ELF-1 (cell line): ENCODE results near the gene USP30.

Experiments used
- DNase-seq: peaks from one replicate; pipeline ENCODE4 v3.0.0-alpha.2; 2016; ENCODE audit warnings: low read depth, low spot score

The USP30 gene

DNA sequence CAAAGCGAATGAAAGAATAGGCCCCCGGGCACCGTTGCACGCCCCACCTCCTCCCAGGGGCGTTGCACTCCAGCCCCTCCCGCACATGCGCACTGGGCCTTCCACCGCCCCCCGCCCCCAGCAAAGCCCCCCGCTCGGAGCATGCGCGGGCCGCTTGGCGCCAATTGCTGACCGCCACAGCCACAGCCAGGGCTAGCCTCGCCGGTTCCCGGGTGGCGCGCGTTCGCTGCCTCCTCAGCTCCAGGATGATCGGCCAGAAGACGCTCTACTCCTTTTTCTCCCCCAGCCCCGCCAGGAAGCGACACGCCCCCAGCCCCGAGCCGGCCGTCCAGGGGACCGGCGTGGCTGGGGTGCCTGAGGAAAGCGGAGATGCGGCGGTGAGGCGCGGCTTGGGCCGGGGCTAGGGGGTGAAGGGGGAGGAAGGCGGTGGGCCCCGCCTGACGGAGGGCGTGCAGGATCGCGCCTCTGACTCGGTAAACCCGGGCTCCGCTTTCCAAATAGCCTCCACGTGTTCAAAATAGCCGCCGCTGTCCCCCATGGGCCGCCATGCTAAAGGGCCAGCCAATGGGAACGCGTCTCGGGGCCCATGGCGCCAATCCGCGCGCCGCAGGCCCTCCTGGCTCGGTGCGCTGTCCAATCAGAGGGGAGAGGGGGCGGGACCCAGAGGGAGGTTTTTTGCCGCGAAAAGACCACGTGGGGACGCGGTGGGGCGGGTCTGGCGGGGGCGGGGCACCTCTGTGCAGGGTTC is 45.2 kb downstream of the USP30 start, which contains the start of gene UNG:
Gene UNG (plus strand): TSS at position 163 of the 748 bp plus-strand sequence. CDS start 83 bp downstream, at position 246.
- peak; percentile 96 for DNase-seq

GRCh38 chr12:109098183-109098604 is 45.8 kb downstream of the USP30 start:
- DNase-seq, result no peak

GRCh38 chr12:109098651-109099050 is 46.3 kb downstream of the USP30 start:
- DNase-seq, result no peak

GRCh38 chr12:109099431-109100020 is 47.1 kb downstream of the USP30 start:
- DNase-seq, result no peak

GRCh38 chr12:109100741-109101140 is 48.4 kb downstream of the USP30 start:
- DNase-seq, result no peak

- DNase-seq, result no peak
Observed at GRCh38 chr12:109102491-109102890, 50.1 kb downstream of the USP30 start.

- no peak for DNase-seq
Observed at GRCh38 chr12:109105176-109105575, 52.8 kb downstream of the USP30 start.

- DNase-seq, result no peak
Observed at GRCh38 chr12:109109746-109110350, 57.5 kb downstream of the USP30 start.

DNA sequence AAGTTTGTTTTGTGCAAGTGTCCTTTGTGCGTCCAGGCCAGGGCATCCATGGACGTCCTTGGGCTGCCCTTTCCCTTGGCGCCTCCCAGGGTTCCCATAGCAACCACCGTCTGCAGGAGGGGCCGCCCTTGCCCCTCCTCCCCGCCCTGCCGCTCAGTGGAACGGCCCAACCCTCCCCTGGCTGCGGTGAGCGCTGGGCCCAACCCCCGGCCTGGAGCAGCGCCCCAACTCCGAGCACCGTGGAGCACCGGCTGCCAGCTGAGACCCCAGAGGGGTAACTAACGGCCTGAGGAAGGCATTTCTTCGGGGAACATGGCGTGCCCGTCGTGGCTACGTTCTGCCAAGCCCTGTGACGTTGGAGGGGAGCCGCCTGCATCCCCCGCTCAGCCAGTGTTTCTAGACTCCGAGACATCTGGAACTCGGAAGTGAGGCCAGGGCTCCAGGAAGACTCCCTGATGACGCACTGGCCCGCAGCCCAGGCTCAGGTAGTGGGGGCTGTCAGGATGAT is 58.7 kb downstream of the USP30 start:
- DNase-seq, result peak; percentile 87

DNA sequence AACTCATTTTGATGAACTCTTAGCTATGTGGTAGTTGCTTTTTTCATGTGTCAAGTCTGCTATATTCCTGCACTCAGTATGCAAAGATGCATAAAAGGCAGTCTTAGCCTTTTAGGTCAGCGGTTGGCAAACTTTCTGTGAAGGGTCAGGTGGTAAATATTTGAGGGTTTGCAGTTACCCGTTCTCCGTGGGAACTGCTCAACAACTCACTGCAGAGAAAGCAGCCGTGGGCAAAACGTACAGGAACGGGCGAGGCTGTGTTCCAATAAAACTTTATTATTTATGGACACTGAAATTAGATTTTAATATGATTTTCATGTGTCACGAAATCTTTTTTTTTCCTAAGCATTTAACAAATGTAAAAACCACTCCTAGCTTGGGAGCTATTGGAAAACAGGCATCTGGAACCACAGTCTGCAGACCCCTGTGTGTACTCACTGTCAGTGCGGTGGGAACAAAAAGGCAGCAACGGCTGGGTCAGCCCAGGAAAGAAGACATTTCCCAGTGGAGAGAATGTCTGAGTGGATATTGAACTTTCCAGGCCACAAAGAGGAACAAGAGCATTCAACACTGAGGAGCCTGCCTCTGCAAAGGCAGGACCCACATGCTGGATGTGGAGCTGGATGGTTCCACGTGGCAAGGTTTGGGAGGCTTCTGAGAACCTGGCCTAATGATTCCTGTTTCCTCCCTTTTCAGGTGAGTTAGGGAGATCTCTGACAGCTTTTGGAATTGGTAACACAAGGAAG is 60.5 kb downstream of the USP30 start:
- DNase-seq, result no peak

GRCh38 chr12:109113661-109114321 is 61.4 kb downstream of the USP30 start:
- no peak for DNase-seq

GRCh38 chr12:109114644-109115043 is 62.3 kb downstream of the USP30 start:
- DNase-seq, result no peak

- no peak for DNase-seq
Observed at GRCh38 chr12:109115404-109115757, 63.0 kb downstream of the USP30 start.

DNA sequence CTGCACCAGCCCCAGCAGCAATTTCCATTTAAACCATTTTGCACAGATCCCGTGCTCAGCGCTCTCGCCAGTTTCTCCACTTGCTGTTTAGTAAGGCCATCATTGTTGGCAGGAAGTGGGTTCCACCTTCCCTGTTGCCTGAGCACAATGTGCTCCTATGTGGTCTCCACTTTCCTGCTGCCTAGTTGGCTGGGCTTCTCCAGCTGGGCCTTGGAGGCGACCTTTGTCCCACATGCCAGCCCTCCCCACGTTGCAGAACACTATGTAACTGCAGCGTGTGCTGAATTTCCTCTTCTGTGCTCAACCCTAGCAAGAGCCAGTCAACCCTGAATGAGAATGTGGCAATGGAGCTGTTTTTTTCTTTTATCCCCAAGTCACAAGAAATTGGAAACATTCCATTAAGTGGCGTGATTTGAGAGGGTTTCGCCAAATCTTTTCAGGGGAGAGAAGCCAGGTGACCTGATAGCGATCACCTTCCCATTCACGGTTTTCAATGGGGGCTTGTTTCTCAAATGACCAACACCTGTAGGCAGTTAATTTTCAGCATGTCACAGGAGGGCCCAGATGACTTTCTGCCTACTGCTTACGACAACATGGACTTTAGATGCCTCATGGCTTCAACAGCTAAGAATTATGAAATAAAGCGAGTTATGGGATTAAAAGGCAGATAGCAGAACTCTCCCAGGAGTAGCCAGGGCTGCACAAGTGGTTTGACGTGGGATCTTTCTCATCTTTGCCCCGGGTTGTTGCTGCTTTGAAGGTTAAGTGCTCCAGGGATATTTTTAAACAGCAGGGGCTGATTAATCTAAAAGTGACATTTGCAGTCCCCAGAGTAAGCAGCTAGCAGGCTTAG is 63.6 kb downstream of the USP30 start, which contains the start of gene ACACB:
Gene ACACB (plus strand): TSS at position 830 of the 853 bp plus-strand sequence. CDS start 22,819 bp downstream, outside the sequence.
- peak; percentile 19 for DNase-seq

DNA sequence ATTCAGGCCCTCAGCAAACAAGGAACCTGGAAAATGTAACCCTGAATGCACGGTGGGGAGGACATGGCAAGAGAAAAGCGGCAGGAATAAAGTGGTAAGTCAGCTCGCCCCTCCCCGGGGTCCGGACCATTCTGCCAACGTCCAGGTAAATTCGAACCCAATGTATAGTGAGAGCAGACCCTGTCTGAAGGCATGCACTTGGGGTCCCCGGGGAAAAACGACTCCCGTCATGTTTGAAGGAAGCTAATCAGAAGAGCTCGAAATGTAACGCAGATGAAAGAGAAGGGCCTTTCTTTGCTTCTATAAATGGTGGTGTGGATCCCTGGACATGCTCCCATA is 64.2 kb downstream of the USP30 start:
- DNase-seq, result no peak

- DNase-seq, result no peak
Observed at GRCh38 chr12:109120095-109120494, 67.7 kb downstream of the USP30 start.

DNA sequence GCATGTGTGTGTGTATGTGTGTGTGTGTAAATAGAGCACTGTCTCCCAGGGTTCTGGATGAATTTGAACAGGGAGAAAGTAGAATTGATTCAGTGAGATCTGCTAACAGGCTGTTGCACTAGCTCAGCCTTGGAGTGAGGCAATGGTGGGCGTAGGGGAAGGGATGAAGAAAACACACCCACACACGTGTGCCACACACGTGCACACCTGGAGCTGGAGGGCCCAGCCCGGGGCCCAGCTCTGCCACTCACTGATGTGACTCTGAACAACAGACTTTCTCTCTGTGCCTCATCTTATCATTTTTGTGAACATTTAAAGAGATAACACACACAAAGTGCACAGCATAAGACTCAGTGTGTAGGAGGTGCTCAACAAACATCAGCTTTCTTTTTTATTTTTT is 68.2 kb downstream of the USP30 start:
- no peak for DNase-seq

DNA sequence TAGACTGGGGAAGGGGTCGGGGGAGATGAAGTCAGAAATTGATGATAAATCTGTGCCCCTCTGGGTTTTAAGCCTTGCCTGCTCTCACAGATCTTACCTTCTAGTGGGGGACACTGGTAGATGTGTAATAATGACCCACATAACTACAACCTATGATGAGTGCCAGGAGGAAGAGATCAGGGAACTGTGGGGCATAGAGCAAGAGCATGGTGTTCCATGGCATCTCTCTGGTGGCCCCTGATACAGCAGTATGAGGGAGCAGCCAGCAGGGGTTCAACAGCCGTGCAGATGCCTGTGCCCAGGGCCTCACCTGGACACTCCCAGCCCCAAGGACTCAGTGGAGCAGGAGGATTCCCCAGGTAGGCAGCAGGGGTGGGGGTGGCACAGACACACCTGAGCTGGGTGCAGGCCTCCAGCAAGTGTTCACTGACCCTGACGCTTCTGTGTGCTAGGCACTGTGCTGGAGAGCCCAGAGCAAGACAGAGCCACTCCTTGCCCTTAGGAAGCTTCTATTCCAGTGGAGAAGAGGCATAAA is 69.0 kb downstream of the USP30 start:
- no peak for DNase-seq

- no peak for DNase-seq
Observed at GRCh38 chr12:109124878-109125648, 72.7 kb downstream of the USP30 start.
